Thoracic aorta (tissue), 2 donors: ENCODE results near the gene UNC5A. TPM values are rescaled to one million over a fixed set of nuclear protein-coding genes. Genes with fewer than 3 reads are reported as not detected.

ENCODE experiments used
- ATAC-seq: fragments of 150-250 bp; one replicate; pipeline ENCODE4 v1.8.0; 2017; ENCODE audit warnings: low read depth; ENCODE audit not compliant: insufficient number of reproducible peaks, low FRiP score
- DNase-seq: peaks from one replicate; pipeline ENCODE4 v3.0.0-alpha.2; 2020; ENCODE audit warnings: low spot score
- H3K27ac ChIP-seq, 2 donors: fragments of 200-600 bp; sonication (generic); 1 replicate in 1 of 2; 2 replicates in 1 of 2; pipeline ENCODE4 v1.5.1; 2016; ENCODE audit warnings: mild to moderate bottlenecking in 2 of 2, moderate library complexity in 2 of 2
- H3K27me3 ChIP-seq: fragments of 200-600 bp; sonication (generic); replicated peaks from 2 replicates; pipeline ENCODE4 v1.6.0; 2016; ENCODE audit warnings: mild to moderate bottlenecking; ENCODE audit not compliant: insufficient read depth
- H3K36me3 ChIP-seq: fragments of 200-600 bp; sonication (generic); one replicate; pipeline ENCODE4 v1.5.1; 2016
- H3K4me1 ChIP-seq, 2 donors: fragments of 200-600 bp; sonication (generic); 1 replicate in 1 of 2; 2 replicates in 1 of 2; pipeline versions ENCODE4 v1.5.1 to v1.6.0; 2016; ENCODE audit warnings: low read depth in 2 of 2, mild to moderate bottlenecking in 1 of 2; ENCODE audit not compliant: control insufficient read depth in 1 of 2
- H3K4me3 ChIP-seq: fragments of 200-600 bp; sonication (generic); 2 replicates; pipeline ENCODE4 v1.5.1; 2016; ENCODE audit warnings: mild to moderate bottlenecking
- H3K9me3 ChIP-seq: fragments of 200-600 bp; sonication (generic); 2 replicates; pipeline ENCODE4 v1.5.1; 2016
- CTCF ChIP-seq: fragments of 200-600 bp; sonication (generic); IDR thresholded peaks from one replicate; pipeline ENCODE4 v1.5.1; 2019; ENCODE audit warnings: antibody characterized with exemption
- total RNA-seq, 2 donors: library from RNA; depleted of rRNA; stranded (reverse); fragments of >200 nt; gene quantifications; one replicate each; pipeline versions ENCODE4 v1.1.0 to v1.2.3, GENCODE V29; 2016

The UNC5A gene
- total RNA-seq, 2 donors from 2014 or later = not detected

GRCh38 chr5:176921714-176922113 lies 111.4 kb downstream of the UNC5A start:
- no peak for TF ChIP-seq CTCF
- DNase-seq (no peak), ATAC-seq (no peak)
- Histone ChIP-seq H3K27me3 (no peaks in the 10 kb centered on the region), H3K36me3 (peaks cover 3% of the 10 kb centered on the region), H3K4me3 (no peak overlapping the region), H3K9me3 (no peaks in the 10 kb centered on the region), H3K4me1 (no peaks in the 10 kb centered on the region), H3K27ac (no peak overlapping the region)

GRCh38 chr5:176922817-176923216 lies 112.5 kb downstream of the UNC5A start:
- H3K9me3 ChIP-seq = no peaks in the 10 kb centered on the region
- TF ChIP-seq CTCF = no peak
- H3K36me3 ChIP-seq = peaks cover 3% of the 10 kb centered on the region
- DNase-seq (no peak), ATAC-seq (no peak)
- H3K27me3 ChIP-seq = no peaks in the 10 kb centered on the region
- H3K4me1 ChIP-seq = no peaks in the 10 kb centered on the region
- H3K27ac ChIP-seq = no peak overlapping the region
- H3K4me3 ChIP-seq = no peak overlapping the region

GRCh38 chr5:176927562-176927961 lies 117.2 kb downstream of the UNC5A start:
- no peak for TF ChIP-seq CTCF
- DNase-seq (no peak), ATAC-seq (no peak)
- no peaks in the 10 kb centered on the region for H3K27me3 ChIP-seq
- H3K9me3 ChIP-seq = no peaks in the 10 kb centered on the region
- H3K4me3 ChIP-seq = no peak overlapping the region
- peaks cover 9% of the 10 kb centered on the region for H3K36me3 ChIP-seq
- no peak overlapping the region for H3K27ac ChIP-seq
- H3K4me1 ChIP-seq = no peaks in the 10 kb centered on the region

- Histone ChIP-seq H3K4me1 (no peaks in the 10 kb centered on the region), H3K9me3 (no peaks in the 10 kb centered on the region), H3K27me3 (no peaks in the 10 kb centered on the region), H3K27ac (no peak overlapping the region), H3K4me3 (no peak overlapping the region), H3K36me3 (peaks cover 14% of the 10 kb centered on the region)
- DNase-seq (no peak), ATAC-seq (no peak)
- TF ChIP-seq CTCF = no peak
Measured at GRCh38 chr5:176929654-176930053, 119.3 kb downstream of the UNC5A start.

Other genes starting within 250 kb of the UNC5A start
- gene GPRIN1, start 200.4 kb upstream of the UNC5A start, total RNA-seq = 1 to 10 TPM in 1 of 2 donors, under 1 TPM in 1; 0.27 to 2.0 TPM
- gene SNCB, start 180.0 kb upstream of the UNC5A start, total RNA-seq = not detected
- not detected for gene EIF4E1B, start 179.9 kb upstream of the UNC5A start, total RNA-seq
- 10 to 100 TPM; 20.6 to 25.0 TPM for gene TSPAN17, start 163.1 kb upstream of the UNC5A start, total RNA-seq
- gene HK3, start 88.8 kb downstream of the UNC5A start, total RNA-seq = 10 to 100 TPM in 1 of 2 donors, 1 to 10 TPM in 1; 9.0 to 26.1 TPM
- gene UIMC1, start 196.2 kb downstream of the UNC5A start, total RNA-seq = 10 to 100 TPM; 27.3 to 40.9 TPM
- 10 to 100 TPM; 22.9 to 25.1 TPM for gene ZNF346, start 212.1 kb downstream of the UNC5A start, total RNA-seq